GM12878 (cell line): ENCODE results near the gene IMMP2L.

Experiments
- MXI1 ChIP-seq: fragments of 150-350 bp; IDR thresholded peaks from 2 replicates; pipeline ENCODE4 v1.6.1; 2011; ENCODE audit warnings: low read depth, mild to moderate bottlenecking, inconsistent platforms, low read length, improper control_type of control experiment
- POLR2A ChIP-seq: IDR thresholded peaks from 2 replicates; pipeline ENCODE4 v1.6.1; 2011; ENCODE audit warnings: low read depth, mild to moderate bottlenecking, low read length
- POLR2AphosphoS5 ChIP-seq: IDR thresholded peaks from 2 replicates; pipeline ENCODE4 v1.6.1; 2011; ENCODE audit warnings: mild to moderate bottlenecking, low read length, inconsistent platforms
- TCF12 ChIP-seq: IDR thresholded peaks from 2 replicates; pipeline ENCODE4 v1.6.1; 2011; ENCODE audit warnings: low read depth, mild to moderate bottlenecking, low read length
- TF ChIP-seq, protein P1 (sequence below), 3 experiments: IDR thresholded peaks in 2 of 3; conservative IDR thresholded peaks in 1 of 3; 2 replicates each; pipeline ENCODE4 v1.5.1; 2011; ENCODE audit warnings: low read depth in 3 of 3, low read length in 3 of 3, mild to moderate bottlenecking in 3 of 3, control low read depth in 2 of 3, moderate library complexity in 2 of 3, inconsistent platforms in 1 of 3, mixed read lengths in 1 of 3; ENCODE audit not compliant: control insufficient read depth in 2 of 3, insufficient read depth in 1 of 3; ENCODE audit errors: extremely low read depth in 1 of 3
- TF ChIP-seq, protein P2 (sequence below): IDR thresholded peaks from 2 replicates; pipeline ENCODE4 v1.6.1; 2012; ENCODE audit warnings: low read depth, low read length, improper control_type of control experiment

GRCh38 chr7:111003883-111004282 lies 558.4 kb downstream of the IMMP2L start:
- TF ChIP-seq TCF12 (no peak), POLR2AphosphoS5 (no peak), POLR2A (no peak), MXI1 (no peak)
- TF ChIP-seq, protein P1, sequence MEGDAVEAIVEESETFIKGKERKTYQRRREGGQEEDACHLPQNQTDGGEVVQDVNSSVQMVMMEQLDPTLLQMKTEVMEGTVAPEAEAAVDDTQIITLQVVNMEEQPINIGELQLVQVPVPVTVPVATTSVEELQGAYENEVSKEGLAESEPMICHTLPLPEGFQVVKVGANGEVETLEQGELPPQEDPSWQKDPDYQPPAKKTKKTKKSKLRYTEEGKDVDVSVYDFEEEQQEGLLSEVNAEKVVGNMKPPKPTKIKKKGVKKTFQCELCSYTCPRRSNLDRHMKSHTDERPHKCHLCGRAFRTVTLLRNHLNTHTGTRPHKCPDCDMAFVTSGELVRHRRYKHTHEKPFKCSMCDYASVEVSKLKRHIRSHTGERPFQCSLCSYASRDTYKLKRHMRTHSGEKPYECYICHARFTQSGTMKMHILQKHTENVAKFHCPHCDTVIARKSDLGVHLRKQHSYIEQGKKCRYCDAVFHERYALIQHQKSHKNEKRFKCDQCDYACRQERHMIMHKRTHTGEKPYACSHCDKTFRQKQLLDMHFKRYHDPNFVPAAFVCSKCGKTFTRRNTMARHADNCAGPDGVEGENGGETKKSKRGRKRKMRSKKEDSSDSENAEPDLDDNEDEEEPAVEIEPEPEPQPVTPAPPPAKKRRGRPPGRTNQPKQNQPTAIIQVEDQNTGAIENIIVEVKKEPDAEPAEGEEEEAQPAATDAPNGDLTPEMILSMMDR (IDR thresholded peaks at IDR 0.05 in 2 of 3, conservative IDR thresholded peaks at IDR 0.05 in 1 of 3; ENCODE audit: control insufficient read depth in 2 of 3, extremely low read depth in 1 of 3, insufficient read depth in 1 of 3, low read depth in 3 of 3, low read length in 3 of 3) = no peak
- TF ChIP-seq, protein P2, sequence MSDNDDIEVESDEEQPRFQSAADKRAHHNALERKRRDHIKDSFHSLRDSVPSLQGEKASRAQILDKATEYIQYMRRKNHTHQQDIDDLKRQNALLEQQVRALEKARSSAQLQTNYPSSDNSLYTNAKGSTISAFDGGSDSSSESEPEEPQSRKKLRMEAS = no peak
